ENCODE results near the gene POP5.

Gene POP5

DNA sequence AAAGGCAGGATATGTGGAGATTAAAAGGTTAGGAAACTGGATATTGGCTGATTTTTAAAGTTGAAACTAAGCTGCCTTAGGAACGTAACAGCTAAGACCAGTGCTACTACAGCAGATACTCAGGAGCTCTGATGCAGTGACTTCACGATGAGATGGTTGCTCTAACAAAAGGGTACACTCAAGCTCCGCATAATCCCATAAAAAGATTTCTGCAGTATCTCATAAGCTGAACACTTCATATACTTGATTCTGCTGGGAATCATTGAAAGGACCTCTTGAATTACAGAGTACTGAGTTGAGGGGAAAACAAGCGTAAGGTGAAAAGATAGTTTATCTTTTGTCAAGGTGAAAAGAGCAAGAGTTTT lies 43.4 kb downstream of the POP5 start:
- peaks cover 10% of the 10 kb centered on the region; the same call in 1 of the 2 replicates for H3F3A ChIP-seq (ENCODE audit: insufficient read depth)
- H3K4me3 ChIP-seq (ENCODE audit: insufficient read depth, low read length, poor library complexity, severe bottlenecking): peak overlapping the region; percentile 35
- H3K79me2 ChIP-seq (ENCODE audit: insufficient read depth, low read length): peaks cover 85% of the 10 kb centered on the region
- no peaks in the 10 kb centered on the region for H3K27me3 ChIP-seq (ENCODE audit: low read length)
- H3K9ac ChIP-seq (ENCODE audit: low read length): peak overlapping the region; percentile 16
- H3K4me2 ChIP-seq (ENCODE audit: low read depth, low read length, poor library complexity, severe bottlenecking): peak overlapping the region; percentile 87
- H2AFZ ChIP-seq (ENCODE audit: low read depth, low read length, severe bottlenecking): no peak overlapping the region
- H3K9me3 ChIP-seq (ENCODE audit: insufficient read depth, low read length): no peaks in the 10 kb centered on the region
- peaks cover 4% of the 10 kb centered on the region; the same call in 1 of the 2 replicates for H3K36me3 ChIP-seq (ENCODE audit: low read length)
- H4K20me1 ChIP-seq (ENCODE audit: low read depth, low read length): peaks cover 7% of the 10 kb centered on the region
- no peaks in the 10 kb centered on the region for H3K9me2 ChIP-seq (replicated peaks; ENCODE audit: insufficient read depth, low read length)
- H3K27ac ChIP-seq (ENCODE audit: low read depth, low read length): peak overlapping the region; percentile 28; the same call in 1 of the 2 replicates
- TF ChIP-seq, protein P1, sequence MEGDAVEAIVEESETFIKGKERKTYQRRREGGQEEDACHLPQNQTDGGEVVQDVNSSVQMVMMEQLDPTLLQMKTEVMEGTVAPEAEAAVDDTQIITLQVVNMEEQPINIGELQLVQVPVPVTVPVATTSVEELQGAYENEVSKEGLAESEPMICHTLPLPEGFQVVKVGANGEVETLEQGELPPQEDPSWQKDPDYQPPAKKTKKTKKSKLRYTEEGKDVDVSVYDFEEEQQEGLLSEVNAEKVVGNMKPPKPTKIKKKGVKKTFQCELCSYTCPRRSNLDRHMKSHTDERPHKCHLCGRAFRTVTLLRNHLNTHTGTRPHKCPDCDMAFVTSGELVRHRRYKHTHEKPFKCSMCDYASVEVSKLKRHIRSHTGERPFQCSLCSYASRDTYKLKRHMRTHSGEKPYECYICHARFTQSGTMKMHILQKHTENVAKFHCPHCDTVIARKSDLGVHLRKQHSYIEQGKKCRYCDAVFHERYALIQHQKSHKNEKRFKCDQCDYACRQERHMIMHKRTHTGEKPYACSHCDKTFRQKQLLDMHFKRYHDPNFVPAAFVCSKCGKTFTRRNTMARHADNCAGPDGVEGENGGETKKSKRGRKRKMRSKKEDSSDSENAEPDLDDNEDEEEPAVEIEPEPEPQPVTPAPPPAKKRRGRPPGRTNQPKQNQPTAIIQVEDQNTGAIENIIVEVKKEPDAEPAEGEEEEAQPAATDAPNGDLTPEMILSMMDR (IDR thresholded peaks at IDR 0.05; ENCODE audit: insufficient read depth, low read length, poor library complexity, severe bottlenecking): no peak
- no peak for TF ChIP-seq EZH2phosphoT487 (conservative IDR thresholded peaks at IDR 0.05; ENCODE audit: low read length)

DNA sequence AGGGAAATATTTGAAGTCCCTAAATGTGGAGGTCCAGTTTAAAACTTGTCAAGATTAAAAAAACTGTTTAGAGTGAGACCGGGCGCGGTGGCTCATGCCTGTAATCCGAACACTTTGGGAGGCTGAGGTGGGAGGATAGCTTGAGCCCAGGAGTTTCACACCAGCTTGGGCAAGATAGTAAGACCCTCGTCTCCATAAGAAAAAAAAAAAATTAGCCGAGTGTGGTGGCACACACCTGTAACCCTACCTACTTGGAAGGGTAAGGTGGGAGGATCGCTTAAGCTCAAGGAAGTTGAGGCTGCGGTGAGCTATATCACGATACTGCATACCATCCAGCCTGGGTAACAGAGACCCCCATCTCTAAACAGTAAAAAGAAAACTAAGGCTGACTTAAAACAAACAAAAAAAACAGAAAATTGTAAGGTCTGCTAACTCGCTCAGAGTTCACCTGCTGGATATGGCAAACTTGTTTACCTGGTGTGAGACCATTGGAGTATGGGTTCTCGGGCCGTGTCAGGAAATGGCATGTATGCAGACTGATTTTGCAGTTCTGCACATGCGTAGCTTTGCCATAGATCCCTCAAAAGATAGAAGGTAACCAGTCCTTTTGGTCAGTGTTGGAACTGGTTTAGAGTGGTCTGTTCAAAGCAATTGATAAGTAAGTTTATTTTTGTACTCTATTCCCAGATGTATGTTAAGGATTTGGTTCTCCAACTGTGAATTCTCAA lies 45.0 kb downstream of the POP5 start:
- H4K20me1 ChIP-seq (ENCODE audit: low read depth, low read length): peaks cover 5% of the 10 kb centered on the region; the same call in 1 of the 2 replicates
- peak overlapping the region; percentile 79 for H3K4me3 ChIP-seq (ENCODE audit: insufficient read depth, low read length, poor library complexity, severe bottlenecking)
- peak overlapping the region; percentile 87 for H3K4me2 ChIP-seq (ENCODE audit: low read depth, low read length, poor library complexity, severe bottlenecking)
- no peaks in the 10 kb centered on the region for H3K9me2 ChIP-seq (replicated peaks; ENCODE audit: insufficient read depth, low read length)
- no peaks in the 10 kb centered on the region for H3K9me3 ChIP-seq (ENCODE audit: insufficient read depth, low read length)
- H3K36me3 ChIP-seq (ENCODE audit: low read length): peaks cover 4% of the 10 kb centered on the region; the same call in 1 of the 2 replicates
- H3K27ac ChIP-seq (ENCODE audit: low read depth, low read length): peak overlapping the region; percentile 70; the same call in 1 of the 2 replicates
- no peak overlapping the region for H2AFZ ChIP-seq (ENCODE audit: low read depth, low read length, severe bottlenecking)
- H3K79me2 ChIP-seq (ENCODE audit: insufficient read depth, low read length): peaks cover 70% of the 10 kb centered on the region
- H3K9ac ChIP-seq (ENCODE audit: low read length): peak overlapping the region; percentile 91
- TF ChIP-seq EZH2phosphoT487 (conservative IDR thresholded peaks at IDR 0.05; ENCODE audit: low read length): no peak
- TF ChIP-seq, protein P1 (IDR thresholded peaks at IDR 0.05; ENCODE audit: insufficient read depth, low read length, poor library complexity, severe bottlenecking): no peak
- H3K27me3 ChIP-seq (ENCODE audit: low read length): no peaks in the 10 kb centered on the region
- H3F3A ChIP-seq (ENCODE audit: insufficient read depth): peaks cover 15% of the 10 kb centered on the region; the same call in 1 of the 2 replicates

DNA sequence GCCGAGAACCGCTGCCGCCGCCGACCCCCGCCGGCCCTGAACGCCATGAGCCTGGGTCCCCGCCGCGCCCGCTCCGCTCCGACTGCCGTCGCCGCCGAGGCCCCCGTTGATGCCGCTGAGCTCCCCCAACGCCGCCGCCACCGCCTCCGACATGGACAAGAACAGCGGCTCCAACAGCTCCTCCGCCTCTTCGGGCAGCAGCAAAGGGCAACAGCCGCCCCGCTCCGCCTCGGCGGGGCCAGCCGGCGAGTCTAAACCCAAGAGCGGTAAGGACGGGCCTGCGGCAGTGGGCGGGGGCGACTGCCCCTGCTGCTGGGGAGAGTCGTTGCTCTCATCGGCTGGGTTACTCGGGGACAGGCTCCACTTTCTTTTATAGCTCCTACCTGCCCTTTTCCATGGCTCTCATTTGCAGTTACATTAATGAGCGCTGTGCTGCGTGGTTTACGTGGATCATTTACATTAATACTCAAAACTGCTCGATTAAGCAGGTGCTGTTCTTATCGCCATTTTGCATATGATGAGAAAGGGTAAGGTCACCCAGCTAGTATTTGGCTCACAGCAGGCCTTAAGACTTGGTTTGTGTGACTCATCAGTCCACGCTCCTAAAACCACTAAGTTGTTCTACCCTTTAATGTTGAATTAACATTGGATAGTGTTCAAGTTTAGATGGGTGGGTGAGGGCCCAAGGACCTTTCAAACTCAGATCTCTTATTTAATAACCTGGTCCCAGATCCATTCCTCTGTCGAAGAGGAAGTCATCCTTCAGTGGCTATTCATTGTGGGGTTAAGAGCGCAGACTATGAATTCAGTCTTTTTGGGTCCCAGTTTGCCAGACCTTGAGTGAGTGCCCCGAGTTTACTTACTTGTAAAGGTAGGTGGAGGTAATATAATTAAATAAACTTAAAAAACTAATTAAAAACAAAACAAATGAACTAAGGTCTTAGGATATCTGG lies 46.2 kb downstream of the POP5 start:
- Histone ChIP-seq H3F3A (ENCODE audit: insufficient read depth) (peaks cover 15% of the 10 kb centered on the region; the same call in 1 of the 2 replicates), H3K9me3 (ENCODE audit: insufficient read depth, low read length) (no peaks in the 10 kb centered on the region), H3K9ac (ENCODE audit: low read length) (peak overlapping the region; percentile 91), H3K27ac (ENCODE audit: low read depth, low read length) (peak overlapping the region; percentile 70), H3K4me3 (ENCODE audit: insufficient read depth, low read length, poor library complexity, severe bottlenecking) (peak overlapping the region; percentile 79), H3K79me2 (ENCODE audit: insufficient read depth, low read length) (peaks cover 58% of the 10 kb centered on the region), H3K36me3 (ENCODE audit: low read length) (no peaks in the 10 kb centered on the region), H2AFZ (ENCODE audit: low read depth, low read length, severe bottlenecking) (peak overlapping the region; percentile 94), H3K9me2 (replicated peaks; ENCODE audit: insufficient read depth, low read length) (no peaks in the 10 kb centered on the region), H3K4me2 (ENCODE audit: low read depth, low read length, poor library complexity, severe bottlenecking) (peak overlapping the region; percentile 87), H4K20me1 (ENCODE audit: low read depth, low read length) (peaks cover 5% of the 10 kb centered on the region; the same call in 1 of the 2 replicates), H3K27me3 (ENCODE audit: low read length) (no peaks in the 10 kb centered on the region)
- TF ChIP-seq, protein P1 (IDR thresholded peaks at IDR 0.05; ENCODE audit: insufficient read depth, low read length, poor library complexity, severe bottlenecking): no peak
- TF ChIP-seq EZH2phosphoT487 (conservative IDR thresholded peaks at IDR 0.05; ENCODE audit: low read length): no peak

All from SU-DHL-6 (cell line).